Naive thymus-derived CD8-positive, alpha-beta T cell (primary cell): Measurements from ENCODE around the gene SORCS3. TPM values are rescaled to one million over a fixed set of nuclear protein-coding genes. Genes with fewer than 3 reads are reported as not detected.

ENCODE experiments used
- ATAC-seq, 2 donors: fragments of 150-1000 bp; cut with Tn5 transposase in 1 of 2; sonication (Bioruptor Pico), chemical (Tn5 transposase) in 1 of 2; 1 replicate in 1 of 2; 2 replicates in 1 of 2; pipeline ENCODE4 v1.10.0; 2021; ENCODE audit warnings: mild to moderate bottlenecking in 2 of 2, moderate library complexity in 2 of 2
- POLR2A ChIA-PET: fragments of 350-600 bp; sonication (Branson Sonifier 250); formaldehyde crosslinking; loops from one replicate; lab custom pipeline; 2021; ENCODE audit warnings: antibody characterized with exemption; lab: Charles Lee
- DNase-seq, 10 donors: peaks; one replicate each; pipeline versions ENCODE4 v3.0.0 to v3.0.0-alpha.2; 2020 to 2022
- H3K27ac Mint-ChIP-seq, 10 donors: one replicate each; pipeline ENCODE4 v1.8.0; 2020 to 2022; ENCODE audit warnings: mild to moderate bottlenecking in 10 of 10, mixed read lengths in 10 of 10, moderate library complexity in 4 of 10, inconsistent platforms in 1 of 10
- H3K27me3 Mint-ChIP-seq, 5 donors: one replicate each; pipeline ENCODE4 v1.8.0; 2021 to 2022; ENCODE audit warnings: mixed read lengths in 5 of 5
- H3K36me3 Mint-ChIP-seq, 3 donors: one replicate each; pipeline ENCODE4 v1.8.0; 2020 to 2022; ENCODE audit warnings: mixed read lengths in 3 of 3, mild to moderate bottlenecking in 2 of 3, inconsistent platforms in 1 of 3
- H3K4me1 Mint-ChIP-seq, 4 donors: one replicate each; pipeline ENCODE4 v1.8.0; 2021 to 2022; ENCODE audit warnings: mixed read lengths in 4 of 4
- H3K4me3 Mint-ChIP-seq, 10 donors: one replicate each; pipeline ENCODE4 v1.8.0; 2020 to 2022; ENCODE audit warnings: mild to moderate bottlenecking in 10 of 10, mixed read lengths in 10 of 10, moderate library complexity in 6 of 10, inconsistent platforms in 1 of 10
- H3K9me3 Mint-ChIP-seq, 9 donors: one replicate each; pipeline ENCODE4 v1.8.0; 2020 to 2022; ENCODE audit warnings: mixed read lengths in 9 of 9, mild to moderate bottlenecking in 3 of 9, inconsistent platforms in 1 of 9, moderate library complexity in 1 of 9
- polyA plus RNA-seq, 3 donors: library from polyadenylated mRNA; unstranded; fragments of 300-500 nt; fragmentation: Illumina TruSeq; gene quantifications; one replicate each; pipeline ENCODE4 v1.2.3, GENCODE V29; 2021
- total RNA-seq, 8 experiments: library from RNA in 2 of 8; stranded (reverse) in 2 of 8; gene quantifications; one replicate each; pipeline ENCODE4 v1.2.3 and lab custom pipeline; 2021 to 2026

The SORCS3 gene
- total and polyA plus RNA-seq, 5 experiments from 2014 or later, result 0.15 to 0.19 TPM; not detected in 3

GRCh38 chr10:104899779-104900178 is 258.7 kb downstream of the SORCS3 start:
- no peak overlapping the region for H3K4me3 Mint-ChIP-seq
- no peak for ATAC-seq
- no peak overlapping the region for H3K27ac Mint-ChIP-seq
- POLR2A ChIA-PET, result no interaction called here
- H3K4me1 Mint-ChIP-seq, result peaks cover 0 to 2% (median 0%) of the 10 kb centered on the region in 4 donors
- H3K9me3 Mint-ChIP-seq, result peaks cover 0 to 3% (median 0%) of the 10 kb centered on the region in 9 donors
- no peak for DNase-seq
- H3K36me3 Mint-ChIP-seq, result no peaks in the 10 kb centered on the region
- H3K27me3 Mint-ChIP-seq, result peaks cover 2 to 14% (median 3%) of the 10 kb centered on the region in 5 donors

- ATAC-seq, result no peak
- no peak overlapping the region for H3K4me3 Mint-ChIP-seq
- no peaks in the 10 kb centered on the region for H3K36me3 Mint-ChIP-seq
- peaks cover 2 to 10% (median 3%) of the 10 kb centered on the region in 5 donors for H3K27me3 Mint-ChIP-seq
- H3K9me3 Mint-ChIP-seq, result peaks cover 0 to 3% (median 0%) of the 10 kb centered on the region in 9 donors
- POLR2A ChIA-PET, result no interaction called here
- H3K4me1 Mint-ChIP-seq, result peaks cover 0 to 2% (median 0%) of the 10 kb centered on the region in 4 donors
- H3K27ac Mint-ChIP-seq, result no peak overlapping the region
- DNase-seq, result no peak
Observed at GRCh38 chr10:104903433-104903832, 262.3 kb downstream of the SORCS3 start.

GRCh38 chr10:104904753-104905323 is 263.7 kb downstream of the SORCS3 start:
- no peak overlapping the region for H3K27ac Mint-ChIP-seq
- peaks cover 0 to 3% (median 0%) of the 10 kb centered on the region in 9 donors for H3K9me3 Mint-ChIP-seq
- H3K4me1 Mint-ChIP-seq, result peaks cover 3 to 9% (median 6%) of the 10 kb centered on the region in 4 donors
- POLR2A ChIA-PET, result no interaction called here
- DNase-seq (no peak), ATAC-seq (no peak)
- no peaks in the 10 kb centered on the region for H3K36me3 Mint-ChIP-seq
- peaks cover 0 to 9% (median 3%) of the 10 kb centered on the region in 5 donors for H3K27me3 Mint-ChIP-seq
- H3K4me3 Mint-ChIP-seq, result no peak overlapping the region

- Mint-ChIP-seq H3K27me3 (peaks cover 0 to 9% (median 3%) of the 10 kb centered on the region in 5 donors), H3K4me3 (no peak overlapping the region), H3K36me3 (no peaks in the 10 kb centered on the region), H3K9me3 (no peaks in the 10 kb centered on the region), H3K4me1 (peaks cover 3 to 7% (median 6%) of the 10 kb centered on the region in 4 donors), H3K27ac (peak overlapping the region in 1 of 10 donors; percentile 63)
- DNase-seq (no peak), ATAC-seq (no peak)
- POLR2A ChIA-PET, result no interaction called here
Observed at GRCh38 chr10:104906112-104906511, 265.0 kb downstream of the SORCS3 start.

GRCh38 chr10:104907521-104907920 is 266.4 kb downstream of the SORCS3 start:
- H3K4me3 Mint-ChIP-seq, result no peak overlapping the region
- no peak for ATAC-seq
- POLR2A ChIA-PET, result no interaction called here
- H3K27ac Mint-ChIP-seq, result no peak overlapping the region
- DNase-seq, result no peak
- peaks cover 0 to 1% (median 0%) of the 10 kb centered on the region in 9 donors for H3K9me3 Mint-ChIP-seq
- no peaks in the 10 kb centered on the region for H3K36me3 Mint-ChIP-seq
- H3K4me1 Mint-ChIP-seq, result peaks cover 3 to 7% (median 6%) of the 10 kb centered on the region in 4 donors
- H3K27me3 Mint-ChIP-seq, result peaks cover 0 to 8% (median 2%) of the 10 kb centered on the region in 5 donors

GRCh38 chr10:104908581-104908980 is 267.5 kb downstream of the SORCS3 start:
- H3K27ac Mint-ChIP-seq, result no peak overlapping the region
- POLR2A ChIA-PET, result no interaction called here
- peaks cover 3 to 7% (median 6%) of the 10 kb centered on the region in 4 donors for H3K4me1 Mint-ChIP-seq
- peaks cover 0 to 12% (median 2%) of the 10 kb centered on the region in 5 donors for H3K27me3 Mint-ChIP-seq
- no peak overlapping the region for H3K4me3 Mint-ChIP-seq
- no peak for DNase-seq
- H3K36me3 Mint-ChIP-seq, result no peaks in the 10 kb centered on the region
- peaks cover 0 to 4% (median 0%) of the 10 kb centered on the region in 9 donors for H3K9me3 Mint-ChIP-seq
- ATAC-seq, result no peak

GRCh38 chr10:104910712-104911111 is 269.6 kb downstream of the SORCS3 start:
- H3K4me1 Mint-ChIP-seq, result peaks cover 3 to 7% (median 6%) of the 10 kb centered on the region in 4 donors
- H3K36me3 Mint-ChIP-seq, result no peaks in the 10 kb centered on the region
- DNase-seq, result no peak
- H3K4me3 Mint-ChIP-seq, result no peak overlapping the region
- ATAC-seq, result no peak
- peaks cover 0 to 4% (median 0%) of the 10 kb centered on the region in 9 donors for H3K9me3 Mint-ChIP-seq
- POLR2A ChIA-PET, result no interaction called here
- H3K27ac Mint-ChIP-seq, result peak overlapping the region in 1 of 10 donors; percentile 53
- H3K27me3 Mint-ChIP-seq, result peaks cover 0 to 12% (median 2%) of the 10 kb centered on the region in 5 donors

GRCh38 chr10:104913390-104913789 is 272.3 kb downstream of the SORCS3 start:
- Mint-ChIP-seq H3K4me3 (no peak overlapping the region), H3K9me3 (peaks cover 0 to 4% (median 0%) of the 10 kb centered on the region in 9 donors), H3K36me3 (no peaks in the 10 kb centered on the region), H3K27ac (no peak overlapping the region), H3K27me3 (peaks cover 0 to 8% (median 2%) of the 10 kb centered on the region in 5 donors), H3K4me1 (peaks cover 3 to 7% (median 6%) of the 10 kb centered on the region in 4 donors)
- POLR2A ChIA-PET, result no interaction called here
- no peak for DNase-seq
- no peak for ATAC-seq

GRCh38 chr10:104920476-104920875 is 279.4 kb downstream of the SORCS3 start:
- DNase-seq, result no peak
- POLR2A ChIA-PET, result no interaction called here
- ATAC-seq, result no peak
- no peak overlapping the region for H3K27ac Mint-ChIP-seq
- no peak overlapping the region for H3K4me3 Mint-ChIP-seq
- no peaks in the 10 kb centered on the region for H3K36me3 Mint-ChIP-seq
- H3K9me3 Mint-ChIP-seq, result peaks cover 0 to 2% (median 0%) of the 10 kb centered on the region in 9 donors
- no peaks in the 10 kb centered on the region for H3K27me3 Mint-ChIP-seq
- no peaks in the 10 kb centered on the region for H3K4me1 Mint-ChIP-seq

GRCh38 chr10:104921763-104922162 is 280.7 kb downstream of the SORCS3 start:
- POLR2A ChIA-PET, result no interaction called here
- Mint-ChIP-seq H3K27me3 (no peaks in the 10 kb centered on the region), H3K4me3 (no peak overlapping the region), H3K27ac (no peak overlapping the region), H3K9me3 (peaks cover 0 to 2% (median 0%) of the 10 kb centered on the region in 9 donors), H3K36me3 (no peaks in the 10 kb centered on the region), H3K4me1 (no peaks in the 10 kb centered on the region)
- DNase-seq (no peak), ATAC-seq (no peak)

- no peak overlapping the region for H3K27ac Mint-ChIP-seq
- POLR2A ChIA-PET, result no interaction called here
- H3K27me3 Mint-ChIP-seq, result peaks cover 0 to 8% (median 3%) of the 10 kb centered on the region in 5 donors
- H3K9me3 Mint-ChIP-seq, result peaks cover 0 to 2% (median 0%) of the 10 kb centered on the region in 9 donors
- H3K4me1 Mint-ChIP-seq, result peaks cover 0 to 2% (median 0%) of the 10 kb centered on the region in 4 donors
- H3K36me3 Mint-ChIP-seq, result no peaks in the 10 kb centered on the region
- no peak overlapping the region for H3K4me3 Mint-ChIP-seq
- DNase-seq (no peak), ATAC-seq (no peak)
Observed at GRCh38 chr10:104922810-104923209, 281.7 kb downstream of the SORCS3 start.

GRCh38 chr10:104923501-104923900 is 282.4 kb downstream of the SORCS3 start:
- H3K27ac Mint-ChIP-seq, result no peak overlapping the region
- ATAC-seq (no peak), DNase-seq (no peak)
- peaks cover 0 to 1% (median 0%) of the 10 kb centered on the region in 9 donors for H3K9me3 Mint-ChIP-seq
- no peak overlapping the region for H3K4me3 Mint-ChIP-seq
- peaks cover 0 to 8% (median 3%) of the 10 kb centered on the region in 5 donors for H3K27me3 Mint-ChIP-seq
- no peaks in the 10 kb centered on the region for H3K36me3 Mint-ChIP-seq
- POLR2A ChIA-PET, result no interaction called here
- H3K4me1 Mint-ChIP-seq, result peaks cover 0 to 2% (median 0%) of the 10 kb centered on the region in 4 donors

- peaks cover 0 to 8% (median 3%) of the 10 kb centered on the region in 5 donors for H3K27me3 Mint-ChIP-seq
- no peak for ATAC-seq
- no peaks in the 10 kb centered on the region for H3K9me3 Mint-ChIP-seq
- H3K4me3 Mint-ChIP-seq, result no peak overlapping the region
- POLR2A ChIA-PET, result no interaction called here
- H3K27ac Mint-ChIP-seq, result no peak overlapping the region
- H3K4me1 Mint-ChIP-seq, result peaks cover 0 to 2% (median 0%) of the 10 kb centered on the region in 4 donors
- no peak for DNase-seq
- H3K36me3 Mint-ChIP-seq, result no peaks in the 10 kb centered on the region
Observed at GRCh38 chr10:104924101-104924795, 283.2 kb downstream of the SORCS3 start.
